ENCODE results near the gene CDKL4. TPM values are rescaled to one million over a fixed set of nuclear protein-coding genes. Genes with fewer than 3 reads are reported as not detected.
"Not testable (repeated sequence)": the region's sequence is repeated elsewhere in the genome, so short reads cannot be mapped to it uniquely, and the experiment has no call there.

CDKL4 gene
- total RNA-seq, 4 donors from 2014 or later = 0.39 to 1.9 (median 1.4) TPM; not detected in 1

GRCh38 chr2:39142904-39143605 is 100.7 kb downstream of the CDKL4 start:
- no peak for ATAC-seq
- TF ChIP-seq CTCF (IDR thresholded peaks at IDR 0.05) (no peak), POLR2A (IDR thresholded peaks at IDR 0.05) (no peak), POLR2AphosphoS5 (IDR thresholded peaks at IDR 0.05) (no peak), EP300 (IDR thresholded peaks at IDR 0.05) (no peak)
- WGBS, 2 donors (ENCODE audit: low coverage in 1 of 2) = 68 to 74% methylated on average over 2 to 3 of the region's 3 CpGs
- Histone ChIP-seq H3K9me3 (no peaks in the 10 kb centered on the region), H3K27ac (no peak overlapping the region), H3K36me3 (no peaks in the 10 kb centered on the region), H3K4me1 (peaks cover 4 to 19% (median 11%) of the 10 kb centered on the region in 3 donors), H3K4me3 (no peak overlapping the region), H3K27me3 (no peaks in the 10 kb centered on the region)

GRCh38 chr2:39141334-39142271 is 102.2 kb downstream of the CDKL4 start:
- H3K27ac ChIP-seq = peak overlapping the region in 1 of 4 donors; percentile 1
- no peaks in the 10 kb centered on the region for H3K9me3 ChIP-seq
- H3K27me3 ChIP-seq = no peaks in the 10 kb centered on the region
- H3K4me1 ChIP-seq = peaks cover 4 to 19% (median 11%) of the 10 kb centered on the region in 3 donors
- H3K36me3 ChIP-seq = no peaks in the 10 kb centered on the region
- 13 to 24% methylated on average over 8 of the region's 8 CpGs for WGBS, 2 donors (ENCODE audit: low coverage in 1 of 2)
- no peak for ATAC-seq
- TF ChIP-seq CTCF (IDR thresholded peaks at IDR 0.05) (no peak), POLR2A (IDR thresholded peaks at IDR 0.05) (no peak), POLR2AphosphoS5 (IDR thresholded peaks at IDR 0.05) (no peak), EP300 (IDR thresholded peaks at IDR 0.05) (no peak)
- no peak overlapping the region for H3K4me3 ChIP-seq

DNA sequence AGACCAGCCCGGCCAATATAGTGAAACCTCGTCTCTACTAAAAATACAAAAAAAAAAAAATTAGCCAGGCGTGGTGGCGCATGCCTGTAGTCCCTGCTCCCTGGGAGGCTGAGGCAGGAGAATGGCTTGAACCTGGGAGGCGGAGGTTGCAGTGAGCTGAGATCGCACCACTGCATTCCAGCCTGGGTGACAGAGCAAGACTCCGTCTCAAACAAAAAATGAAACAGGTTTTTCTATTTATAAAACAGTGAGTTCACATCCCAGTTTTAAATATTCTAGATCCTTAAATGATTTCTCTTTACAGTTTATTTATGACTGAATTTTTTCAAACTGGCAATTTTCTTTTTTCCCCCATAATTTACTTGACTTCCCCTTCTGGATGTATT is 102.8 kb downstream of the CDKL4 start:
- H3K4me1 ChIP-seq = peaks cover 4 to 19% (median 11%) of the 10 kb centered on the region in 3 donors
- not testable (repeated sequence) for H3K27ac ChIP-seq, ATAC-seq, H3K27me3 ChIP-seq, H3K9me3 ChIP-seq, H3K4me3 ChIP-seq, H3K36me3 ChIP-seq
- whole genome bisulfite sequencing, 2 donors (ENCODE audit: low coverage in 1 of 2) = 65 to 80% methylated on average over 7 of the region's 7 CpGs

DNA sequence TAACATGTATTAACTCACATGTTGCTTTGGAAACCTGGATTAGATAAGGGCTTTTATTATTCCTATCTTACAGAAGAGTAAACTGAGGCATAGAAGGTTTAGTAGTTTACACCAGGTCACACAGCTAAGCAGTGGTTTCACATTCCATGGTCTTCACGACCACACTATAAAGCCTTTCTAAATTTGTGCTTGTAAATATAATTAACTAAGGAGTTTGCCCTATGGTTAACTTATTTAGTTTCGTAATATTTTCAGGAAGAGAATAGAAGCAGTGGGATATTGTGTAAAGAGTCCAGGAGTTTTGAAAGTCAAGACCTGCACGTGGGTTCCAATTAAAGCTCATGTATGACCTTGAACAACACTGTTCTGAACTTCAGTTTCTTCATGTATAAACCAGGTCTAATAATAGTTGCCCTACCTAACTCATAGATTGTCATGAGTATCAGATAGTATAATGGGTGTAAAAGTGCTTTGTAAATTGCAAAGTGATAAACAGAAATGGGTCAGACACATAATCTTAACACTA is 103.4 kb downstream of the CDKL4 start:
- no peak overlapping the region for H3K4me3 ChIP-seq
- 51 to 66% methylated on average over 3 of the region's 3 CpGs for WGBS, 2 donors (ENCODE audit: low coverage in 1 of 2)
- TF ChIP-seq CTCF (IDR thresholded peaks at IDR 0.05) (no peak), POLR2A (IDR thresholded peaks at IDR 0.05) (no peak), POLR2AphosphoS5 (IDR thresholded peaks at IDR 0.05) (no peak), EP300 (IDR thresholded peaks at IDR 0.05) (no peak)
- no peaks in the 10 kb centered on the region for H3K9me3 ChIP-seq
- H3K36me3 ChIP-seq = no peaks in the 10 kb centered on the region
- no peak for ATAC-seq
- H3K4me1 ChIP-seq = peaks cover 4 to 19% (median 11%) of the 10 kb centered on the region in 3 donors
- H3K27me3 ChIP-seq = no peaks in the 10 kb centered on the region
- H3K27ac ChIP-seq = no peak overlapping the region

- no peak for ATAC-seq
- H3K9me3 ChIP-seq = no peaks in the 10 kb centered on the region
- WGBS, 2 donors (ENCODE audit: low coverage in 1 of 2) = 39 to 53% methylated on average over 2 of the region's 2 CpGs
- H3K36me3 ChIP-seq = no peaks in the 10 kb centered on the region
- H3K4me3 ChIP-seq = no peak overlapping the region
- no peak for TF ChIP-seq POLR2AphosphoS5 (IDR thresholded peaks at IDR 0.05)
- TF ChIP-seq CTCF (IDR thresholded peaks at IDR 0.05) = no peak
- no peak for TF ChIP-seq EP300 (IDR thresholded peaks at IDR 0.05)
- no peaks in the 10 kb centered on the region for H3K27me3 ChIP-seq
- H3K27ac ChIP-seq = no peak overlapping the region
- peaks cover 4 to 19% (median 11%) of the 10 kb centered on the region in 3 donors for H3K4me1 ChIP-seq
Measured at GRCh38 chr2:39139511-39140237, 104.1 kb downstream of the CDKL4 start.
